Adrenal gland (tissue), 12 donors: ENCODE data around the gene PANK3. TPM values are rescaled to one million over a fixed set of nuclear protein-coding genes. Genes with fewer than 3 reads are reported as not detected.
A peak's percentile ranks its signal among the peaks of the same experiment; 100 is the strongest.
"Not testable (repeated sequence)": the region's sequence is repeated elsewhere in the genome, so short reads cannot be mapped to it uniquely, and the experiment has no call there.

Experiments
- DNase-seq, 7 donors: peaks; one replicate each; pipeline ENCODE4 v3.0.0-alpha.2; 2019 to 2020
- H3K27ac ChIP-seq, 5 donors: fragments of 200-600 bp; sonication (generic) in 4 of 5; 1 replicate in 3 of 5; 2 replicates in 2 of 5; pipeline versions ENCODE4 v1.5.1 to v1.8.0; 2016 to 2020; ENCODE audit warnings: mild to moderate bottlenecking in 1 of 5
- H3K27me3 ChIP-seq: fragments of 200-600 bp; 2 replicates; pipeline ENCODE4 v1.8.0; 2021
- H3K36me3 ChIP-seq, 2 donors: fragments of 200-600 bp; replicated peaks in 1 of 2; 1 replicate in 1 of 2; 2 replicates in 1 of 2; pipeline versions ENCODE4 v1.5.1 to v1.8.0; 2018 to 2022
- H3K4me1 ChIP-seq, 2 donors: fragments of 200-600 bp; replicated peaks in 1 of 2; 1 replicate in 1 of 2; 2 replicates in 1 of 2; pipeline versions ENCODE4 v1.5.1 to v1.8.0; 2018 to 2021
- H3K4me3 ChIP-seq, 4 donors: fragments of 200-600 bp; sonication (generic) in 3 of 4; one replicate each; pipeline ENCODE4 v1.5.1; 2016 to 2018
- H3K9me3 ChIP-seq, 3 donors: fragments of 200-600 bp; sonication (generic) in 1 of 3; replicated peaks in 1 of 3; 1 replicate in 2 of 3; 2 replicates in 1 of 3; pipeline versions ENCODE4 v1.5.1 to v1.8.0; 2016 to 2021
- CTCF ChIP-seq, 6 experiments: fragments of 450-650 bp in 4 of 6; fragments of 200-600 bp in 2 of 6; sonication (generic) in 1 of 6; IDR thresholded peaks; 1 replicate in 5 of 6; 2 replicates in 1 of 6; pipeline versions ENCODE4 v1.5.1 to v1.8.0; 2016 to 2021; ENCODE audit warnings: antibody characterized with exemption in 6 of 6, mild to moderate bottlenecking in 2 of 6, moderate library complexity in 1 of 6
- POLR2A ChIP-seq, 2 donors: fragments of 450-650 bp; IDR thresholded peaks; one replicate each; pipeline ENCODE4 v1.6.1; 2017; ENCODE audit warnings: antibody characterized with exemption in 2 of 2, mild to moderate bottlenecking in 2 of 2, moderate library complexity in 1 of 2
- WGBS, 4 donors: extraction: QIAGEN DNeasy Blood & Tissue Kit in 2 of 4; methylation state at CpG; one replicate each; pipeline versions ENCODE4 v1.1.5 to v1.1.7; 2013 to 2017; 5-methylcytosine and 5-hydroxymethylcytosine counted together
- intact Hi-C, 2 donors: fragments of 100-400 bp; cut with DNase I; formaldehyde crosslinking; loops; one replicate each; pipeline versions ENCODE4 v1.14.1 to v1.15.0; 2022 to 2023
- polyA plus RNA-seq, 3 donors: library from polyadenylated mRNA; stranded (reverse); fragments of 200-250 nt in 2 of 3; fragments of 350-450 nt in 1 of 3; fragmentation: Illumina TruSeq in 1 of 3; extraction: RNeasy Lipid Tissue Mini Kit (QIAGEN cat#74804) in 1 of 3; gene quantifications; one replicate each; pipeline ENCODE4 v1.2.3, GENCODE V29; 2013 to 2014
- total RNA-seq, 9 donors: library from RNA; depleted of rRNA in 4 of 9; stranded (reverse); fragments of >200 nt in 4 of 9; fragments of 120-200 nt in 1 of 9; fragmentation: NEBNext Ultra II Directional in 1 of 9; extraction: Animal tissue kit (Norgen Biotek cat#: 25700) in 1 of 9; gene quantifications; one replicate each; pipeline versions ENCODE4 v1.1.0 to v1.2.4, GENCODE V29; 2013 to 2023
- donor health status: healthy with polysubstance abuse.
- donor health status: Bipolar disorder and iron deficiency.
- donor health status: DM: yes; HTN: yes; CAD: no.
- donor health status: DM: no; HTN: no; CAD: no.
- donor health status: DM: no; HTN: no; CAD: no.
- donor health status: DM: yes; HTN: yes; CAD: no.

PANK3 gene
- total and polyA plus RNA-seq, 12 donors: 5.2 to 130 (median 58.4) TPM

- H3K9me3 ChIP-seq, H3K36me3 ChIP-seq, H3K4me3 ChIP-seq, intact Hi-C loops, H3K27me3 ChIP-seq: not testable (repeated sequence)
- 61 to 66% (median 64%) methylated on average over 7 of the region's 7 CpGs for WGBS, 4 donors
- peak in 1 of 2 donors; percentile 11 for TF ChIP-seq POLR2A (IDR thresholded peaks at IDR 0.05)
- peak overlapping the region; percentile 73 to 97 (median 93) for H3K27ac ChIP-seq
- H3K4me1 ChIP-seq: peaks cover 18 to 38% of the 10 kb centered on the region in 2 donors
- peak; percentile 40 to 84 (median 68) for DNase-seq
These were observed 1.8 kb upstream of the PANK3 start for GRCh38 chr5:168580814-168581469.

GRCh38 chr5:168580227-168580508 is 1.0 kb upstream of the PANK3 start:
- TF ChIP-seq CTCF (IDR thresholded peaks at IDR 0.05): no peak
- TF ChIP-seq POLR2A (IDR thresholded peaks at IDR 0.05): no peak
- H3K4me1 ChIP-seq: peaks cover 18 to 46% of the 10 kb centered on the region in 2 donors
- DNase-seq: no peak
- H3K9me3 ChIP-seq: no peaks in the 10 kb centered on the region
- peak overlapping the region in 1 of 4 donors; percentile 89 for H3K4me3 ChIP-seq
- H3K36me3 ChIP-seq: no peaks in the 10 kb centered on the region
- peak overlapping the region; percentile 73 to 97 (median 93) for H3K27ac ChIP-seq
- H3K27me3 ChIP-seq: no peaks in the 10 kb centered on the region
- intact Hi-C loops: no loop called here
- 30 to 43% (median 39%) methylated on average over 3 of the region's 3 CpGs for WGBS, 4 donors

GRCh38 chr5:168579488-168580226 is 489 bp upstream of the PANK3 start:
- peak; percentile 98 to 100 (median 99) for DNase-seq
- 2 to 7% (median 4%) methylated on average over 5 to 52 of the region's 52 CpGs for WGBS, 4 donors
- Histone ChIP-seq H3K36me3 (no peaks in the 10 kb centered on the region), H3K27ac (peak overlapping the region; percentile 88 to 97 (median 93)), H3K4me1 (peaks cover 21 to 51% of the 10 kb centered on the region in 2 donors), H3K27me3 (no peaks in the 10 kb centered on the region), H3K4me3 (peak overlapping the region in 3 of 4 donors; percentile 70 to 89 (median 88)), H3K9me3 (no peaks in the 10 kb centered on the region)
- peak; percentile 48 to 93 for TF ChIP-seq POLR2A (IDR thresholded peaks at IDR 0.05)
- TF ChIP-seq CTCF (IDR thresholded peaks at IDR 0.05): no peak
- intact Hi-C loops: no loop called here

GRCh38 chr5:168578006-168578405 is 1.2 kb downstream of the PANK3 start:
- Histone ChIP-seq H3K27ac (peak overlapping the region; percentile 88 to 97 (median 93)), H3K4me1 (peaks cover 24 to 52% of the 10 kb centered on the region in 2 donors), H3K4me3 (peak overlapping the region in 3 of 4 donors; percentile 88 to 93 (median 89)), H3K27me3 (no peaks in the 10 kb centered on the region), H3K36me3 (no peaks in the 10 kb centered on the region), H3K9me3 (no peaks in the 10 kb centered on the region)
- 9 to 20% (median 13%) methylated on average over 3 of the region's 3 CpGs for WGBS, 4 donors
- DNase-seq: no peak
- TF ChIP-seq CTCF (IDR thresholded peaks at IDR 0.05) (no peak), POLR2A (IDR thresholded peaks at IDR 0.05) (peak in 1 of 2 donors; percentile 47)
- intact Hi-C loops: no loop called here
